Body of pancreas (tissue), 4 donors: Measurements from ENCODE around the gene ZNF74. TPM values are rescaled to one million over a fixed set of nuclear protein-coding genes. Genes with fewer than 3 reads are reported as not detected.

Experiments used
- ATAC-seq: fragments of 150-250 bp; one replicate; pipeline ENCODE4 v1.9.1; 2016
- DNase-seq, 4 donors: peaks; one replicate each; pipeline ENCODE4 v3.0.0-alpha.2; 2019
- H3K27ac ChIP-seq, 4 donors: fragments of 200-600 bp; sonication (generic); 1 replicate in 3 of 4; 2 replicates in 1 of 4; pipeline versions ENCODE4 v1.5.1 to v1.6.1; 2016 to 2019; ENCODE audit warnings: mild to moderate bottlenecking in 1 of 4, mixed read lengths in 1 of 4, moderate library complexity in 1 of 4
- H3K27me3 ChIP-seq, 2 donors: fragments of 200-600 bp; sonication (generic); one replicate each; pipeline ENCODE4 v1.6.0; 2016; ENCODE audit warnings: mild to moderate bottlenecking in 1 of 2
- H3K36me3 ChIP-seq, 2 donors: fragments of 200-600 bp; sonication (generic); replicated peaks in 1 of 2; 2 replicates each; pipeline ENCODE4 v1.5.1; 2016; ENCODE audit warnings: low read depth in 2 of 2; ENCODE audit not compliant: insufficient read depth in 1 of 2
- H3K4me1 ChIP-seq: fragments of 200-600 bp; sonication (generic); one replicate; pipeline ENCODE4 v1.6.0; 2016
- H3K4me3 ChIP-seq, 2 donors: fragments of 200-600 bp; sonication (generic); 1 replicate in 1 of 2; 2 replicates in 1 of 2; pipeline ENCODE4 v1.5.1; 2016 to 2019
- H3K9me3 ChIP-seq, 3 donors: fragments of 200-600 bp; sonication (generic); 1 replicate in 2 of 3; 2 replicates in 1 of 3; pipeline ENCODE4 v1.5.1; 2016
- POLR2A ChIP-seq, 3 donors: fragments of 450-650 bp; IDR thresholded peaks; one replicate each; pipeline ENCODE4 v1.6.1; 2016; ENCODE audit warnings: antibody characterized with exemption in 3 of 3, mild to moderate bottlenecking in 2 of 3
- WGBS, 2 donors: methylation state at CpG; one replicate each; pipeline ENCODE4 v1.1.5; 2017; 5-methylcytosine and 5-hydroxymethylcytosine counted together
- intact Hi-C: fragments of 100-400 bp; cut with DNase I; formaldehyde crosslinking; loops from one replicate; pipeline ENCODE4 v1.15.1; 2023
- total RNA-seq, 2 donors: library from RNA; depleted of rRNA; stranded (reverse); fragments of >200 nt; gene quantifications; one replicate each; pipeline ENCODE4 v1.1.0, GENCODE V29; 2016
- TF ChIP-seq, protein P1 (sequence below), 7 experiments: fragments of 450-650 bp in 4 of 7; fragments of 200-600 bp in 3 of 7; sonication (generic) in 3 of 7; IDR thresholded peaks; one replicate each; pipeline ENCODE4 v1.5.1; 2016 to 2019; ENCODE audit warnings: antibody characterized with exemption in 7 of 7

Gene ZNF74
- total RNA-seq, 2 donors from 2014 or later = 7.3 to 10.4 TPM

DNA sequence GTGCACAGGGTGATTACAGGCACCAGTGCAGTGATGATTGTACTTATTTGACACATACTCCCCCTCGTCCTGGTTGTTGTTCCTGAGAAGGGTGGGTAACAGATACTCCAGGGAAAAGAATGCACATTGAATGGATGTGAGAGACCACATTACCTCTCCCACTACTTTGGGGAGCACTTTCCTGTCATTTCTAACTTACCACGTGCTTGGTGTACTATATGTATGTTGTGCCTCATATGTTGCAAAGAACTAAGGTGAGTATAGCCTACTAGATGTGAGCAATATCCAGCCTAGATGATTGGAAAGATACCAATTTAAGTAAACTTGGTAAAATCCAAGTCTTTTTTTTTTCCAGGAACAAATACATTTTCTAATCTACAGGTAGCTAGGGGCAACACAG is 58.0 kb downstream of the ZNF74 start:
- Histone ChIP-seq H3K9me3 (no peaks in the 10 kb centered on the region), H3K36me3 (no peaks in the 10 kb centered on the region), H3K4me3 (no peak overlapping the region), H3K27ac (no peak overlapping the region), H3K27me3 (no peaks in the 10 kb centered on the region), H3K4me1 (no peaks in the 10 kb centered on the region)
- ATAC-seq (no peak), DNase-seq (no peak)
- 76 to 86% methylated on average over 2 of the region's 2 CpGs for WGBS, 2 donors
- intact Hi-C loops = no loop called here
- TF ChIP-seq, protein P1, sequence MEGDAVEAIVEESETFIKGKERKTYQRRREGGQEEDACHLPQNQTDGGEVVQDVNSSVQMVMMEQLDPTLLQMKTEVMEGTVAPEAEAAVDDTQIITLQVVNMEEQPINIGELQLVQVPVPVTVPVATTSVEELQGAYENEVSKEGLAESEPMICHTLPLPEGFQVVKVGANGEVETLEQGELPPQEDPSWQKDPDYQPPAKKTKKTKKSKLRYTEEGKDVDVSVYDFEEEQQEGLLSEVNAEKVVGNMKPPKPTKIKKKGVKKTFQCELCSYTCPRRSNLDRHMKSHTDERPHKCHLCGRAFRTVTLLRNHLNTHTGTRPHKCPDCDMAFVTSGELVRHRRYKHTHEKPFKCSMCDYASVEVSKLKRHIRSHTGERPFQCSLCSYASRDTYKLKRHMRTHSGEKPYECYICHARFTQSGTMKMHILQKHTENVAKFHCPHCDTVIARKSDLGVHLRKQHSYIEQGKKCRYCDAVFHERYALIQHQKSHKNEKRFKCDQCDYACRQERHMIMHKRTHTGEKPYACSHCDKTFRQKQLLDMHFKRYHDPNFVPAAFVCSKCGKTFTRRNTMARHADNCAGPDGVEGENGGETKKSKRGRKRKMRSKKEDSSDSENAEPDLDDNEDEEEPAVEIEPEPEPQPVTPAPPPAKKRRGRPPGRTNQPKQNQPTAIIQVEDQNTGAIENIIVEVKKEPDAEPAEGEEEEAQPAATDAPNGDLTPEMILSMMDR (IDR thresholded peaks at IDR 0.05) = no peak
- no peak for TF ChIP-seq POLR2A (IDR thresholded peaks at IDR 0.05)

DNA sequence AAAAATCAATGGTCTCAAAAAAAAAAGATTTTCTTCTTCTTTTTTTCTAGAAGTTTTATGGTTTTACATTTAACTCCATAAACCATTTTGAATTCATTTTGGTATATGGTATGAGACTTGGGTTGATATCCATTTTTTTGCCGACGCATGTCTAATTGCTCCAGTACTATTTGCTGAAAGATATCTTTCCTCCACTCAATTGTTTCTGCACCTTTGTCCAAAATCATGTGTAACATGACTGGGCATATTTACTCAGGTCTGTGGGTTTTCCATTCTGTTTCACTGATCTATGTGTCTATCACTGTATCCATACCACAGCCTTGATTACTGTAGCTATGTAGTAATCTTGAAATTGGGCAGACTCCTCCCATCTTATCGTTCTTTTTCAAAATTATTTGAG is 59.3 kb downstream of the ZNF74 start:
- Histone ChIP-seq H3K4me1 (no peaks in the 10 kb centered on the region), H3K4me3 (no peak overlapping the region), H3K9me3 (no peaks in the 10 kb centered on the region), H3K27me3 (no peaks in the 10 kb centered on the region), H3K27ac (no peak overlapping the region), H3K36me3 (peaks cover 0 to 4% of the 10 kb centered on the region in 2 donors)
- ATAC-seq (no peak), DNase-seq (no peak)
- 93 to 97% methylated on average over 3 of the region's 3 CpGs for WGBS, 2 donors
- TF ChIP-seq, protein P1 (IDR thresholded peaks at IDR 0.05) = no peak
- TF ChIP-seq POLR2A (IDR thresholded peaks at IDR 0.05) = no peak
- intact Hi-C loops = no loop called here

DNA sequence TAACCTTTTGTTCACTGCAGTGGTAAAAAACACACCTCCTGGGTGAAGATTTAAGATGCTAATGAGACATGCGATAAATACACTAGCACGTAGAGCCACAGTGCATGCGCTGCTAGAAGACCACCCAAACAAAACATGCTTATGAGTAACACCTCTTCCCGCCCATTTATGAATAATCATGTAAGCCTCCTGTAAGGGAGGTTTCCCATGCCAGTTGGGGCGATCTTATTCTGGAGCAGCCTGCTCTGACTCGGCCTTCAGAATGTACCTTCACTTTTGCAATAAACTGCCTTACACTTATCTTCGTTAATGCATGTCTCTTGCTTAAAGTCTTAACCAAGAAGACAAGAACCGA is 61.7 kb downstream of the ZNF74 start:
- 87% methylated on average over 8 of the region's 8 CpGs for WGBS, 2 donors
- no peaks in the 10 kb centered on the region for H3K4me1 ChIP-seq
- ATAC-seq (no peak), DNase-seq (no peak)
- no peaks in the 10 kb centered on the region for H3K9me3 ChIP-seq
- no peak overlapping the region for H3K4me3 ChIP-seq
- no peaks in the 10 kb centered on the region for H3K27me3 ChIP-seq
- intact Hi-C loops = no loop called here
- no peak for TF ChIP-seq POLR2A (IDR thresholded peaks at IDR 0.05)
- TF ChIP-seq, protein P1 (IDR thresholded peaks at IDR 0.05) = no peak
- H3K27ac ChIP-seq = no peak overlapping the region
- peaks cover 0 to 8% of the 10 kb centered on the region in 2 donors for H3K36me3 ChIP-seq

DNA sequence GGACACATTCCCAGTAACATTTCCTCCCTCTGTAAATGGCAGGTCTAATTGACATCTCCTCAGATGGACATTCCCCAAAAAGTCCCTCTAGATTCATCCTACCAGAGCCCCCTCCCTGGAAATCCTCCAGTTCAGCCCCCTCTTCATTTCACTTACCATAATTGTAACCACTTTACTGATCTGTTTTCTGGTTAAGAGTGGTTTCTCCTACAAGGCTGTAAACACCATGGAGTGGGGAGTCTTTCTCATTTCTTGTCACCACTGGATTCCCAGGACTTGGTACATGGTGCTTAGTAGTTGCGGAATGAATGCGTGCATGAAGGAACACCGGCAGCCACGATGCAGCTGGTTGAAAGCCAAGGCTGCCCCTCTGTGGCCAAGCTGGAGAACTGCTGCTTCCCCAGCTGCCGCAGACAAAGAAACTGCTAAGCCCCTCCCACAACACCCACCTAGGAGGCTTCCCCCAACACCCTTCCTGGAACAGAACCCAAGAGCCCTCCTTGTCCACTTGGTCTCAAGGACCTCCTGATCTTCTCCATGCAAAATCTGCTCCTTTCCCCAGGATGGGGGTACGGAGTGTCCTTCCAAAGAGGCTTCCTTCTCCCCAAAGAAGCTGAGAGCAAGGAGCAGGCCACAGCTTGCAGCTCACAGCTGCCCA is 62.2 kb downstream of the ZNF74 start:
- Histone ChIP-seq H3K27me3 (no peaks in the 10 kb centered on the region), H3K4me3 (no peak overlapping the region), H3K36me3 (peaks cover 0 to 8% of the 10 kb centered on the region in 2 donors), H3K4me1 (no peaks in the 10 kb centered on the region), H3K9me3 (no peaks in the 10 kb centered on the region), H3K27ac (no peak overlapping the region)
- peak; percentile 79 for ATAC-seq
- DNase-seq = peak; percentile 64 to 77 (median 73)
- TF ChIP-seq POLR2A (IDR thresholded peaks at IDR 0.05) = no peak
- TF ChIP-seq, protein P1 (IDR thresholded peaks at IDR 0.05) = peak; percentile 64 to 85 (median 77)
- 3 to 24% methylated on average over 5 to 6 of the region's 6 CpGs for WGBS, 2 donors
- intact Hi-C loops = no loop called here

DNA sequence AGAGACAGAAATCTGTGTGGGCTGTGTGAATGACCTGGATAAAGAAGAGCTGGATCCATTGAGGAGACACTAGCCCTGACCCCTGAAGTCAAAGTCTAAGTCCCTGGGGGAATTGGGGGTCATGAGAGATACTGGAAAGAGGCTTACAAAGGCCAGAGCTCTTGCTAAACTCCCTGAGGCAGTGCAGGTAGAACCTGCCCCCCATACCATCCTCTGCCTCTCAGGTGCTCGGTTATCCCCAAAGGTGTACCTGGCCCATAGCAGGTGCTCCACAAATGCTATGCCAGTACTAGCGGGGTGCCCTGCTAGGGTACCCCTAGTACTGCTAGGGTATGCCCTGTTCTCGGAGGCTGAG is 62.7 kb downstream of the ZNF74 start:
- TF ChIP-seq, protein P1 (IDR thresholded peaks at IDR 0.05) = no peak
- no peak for TF ChIP-seq POLR2A (IDR thresholded peaks at IDR 0.05)
- Histone ChIP-seq H3K27me3 (no peaks in the 10 kb centered on the region), H3K4me1 (no peaks in the 10 kb centered on the region), H3K4me3 (no peak overlapping the region), H3K27ac (no peak overlapping the region), H3K36me3 (peaks cover 0 to 8% of the 10 kb centered on the region in 2 donors), H3K9me3 (no peaks in the 10 kb centered on the region)
- WGBS, 2 donors = 90 to 100% methylated on average over 1 to 3 of the region's 3 CpGs
- no peak for ATAC-seq
- intact Hi-C loops = no loop called here
- DNase-seq = no peak
